ENCODE data around the gene PSMD7.

The PSMD7 gene

GRCh38 chr16:74291176-74291575, 5.4 kb upstream of the PSMD7 start:
- no peak overlapping the region for H3K4me3 ChIP-seq (replicated peaks in 1 of 2; ENCODE audit: low read depth in 2 of 2, low read length in 2 of 2)
- no peak for DNase-seq (ENCODE audit: low read depth in 2 of 2)
- no peak for TF ChIP-seq CTCF (IDR thresholded peaks at IDR 0.05; ENCODE audit: low read depth, low read length)

- H3K4me3 ChIP-seq (replicated peaks in 1 of 2; ENCODE audit: low read depth in 2 of 2, low read length in 2 of 2) = no peak overlapping the region
- DNase-seq (ENCODE audit: low read depth in 2 of 2) = peak in 1 of 2 donors; percentile 9
- no peak for TF ChIP-seq CTCF (IDR thresholded peaks at IDR 0.05; ENCODE audit: low read depth, low read length)
Observed at GRCh38 chr16:74291577-74292208, 4.9 kb upstream of the PSMD7 start.

GRCh38 chr16:74296104-74296431, 546 bp upstream of the PSMD7 start:
- no peak for DNase-seq (ENCODE audit: low read depth in 2 of 2)
- no peak for TF ChIP-seq CTCF (IDR thresholded peaks at IDR 0.05; ENCODE audit: low read depth, low read length)
- H3K4me3 ChIP-seq (replicated peaks in 1 of 2; ENCODE audit: low read depth in 2 of 2, low read length in 2 of 2) = peak overlapping the region; percentile 93

GRCh38 chr16:74297145-74297665, 591 bp downstream of the PSMD7 start:
- DNase-seq (ENCODE audit: low read depth in 2 of 2) = peak; percentile 29 to 37
- no peak for TF ChIP-seq CTCF (IDR thresholded peaks at IDR 0.05; ENCODE audit: low read depth, low read length)

GRCh38 chr16:74298104-74298503, 1.5 kb downstream of the PSMD7 start:
- peak overlapping the region; percentile 93 for H3K4me3 ChIP-seq (replicated peaks in 1 of 2; ENCODE audit: low read depth in 2 of 2, low read length in 2 of 2)
- TF ChIP-seq CTCF (IDR thresholded peaks at IDR 0.05; ENCODE audit: low read depth, low read length) = no peak
- no peak for DNase-seq (ENCODE audit: low read depth in 2 of 2)

More at GRCh38 chr16:74297145-74297665, 591 bp downstream of the PSMD7 start:
- H3K4me3 ChIP-seq (replicated peaks in 1 of 2; ENCODE audit: low read depth in 2 of 2, low read length in 2 of 2) = peak overlapping the region; percentile 93

GRCh38 chr16:74302341-74302740, 5.7 kb downstream of the PSMD7 start:
- no peak for DNase-seq (ENCODE audit: low read depth in 2 of 2)
- no peak overlapping the region for H3K4me3 ChIP-seq (replicated peaks in 1 of 2; ENCODE audit: low read depth in 2 of 2, low read length in 2 of 2)
- no peak for TF ChIP-seq CTCF (IDR thresholded peaks at IDR 0.05; ENCODE audit: low read depth, low read length)

All from cardiac fibroblast (primary cell).